ENCODE data around the gene ABCC3.
A peak's percentile ranks its signal among the peaks of the same experiment; 100 is the strongest.
"Not testable (repeated sequence)": the region's sequence is repeated elsewhere in the genome, so short reads cannot be mapped to it uniquely, and the experiment has no call there.

The ABCC3 gene

GRCh38 chr17:50719144-50719923 lies 84.7 kb downstream of the ABCC3 start, which contains the start of gene LUC7L3:
Gene LUC7L3, plus strand, starts transcription at chr17:50719603. Its CDS starts 130 bp downstream, at chr17:50719733.
- DNase-seq (ENCODE audit: low read depth): peak; percentile 97
- H3K4me3 ChIP-seq (ENCODE audit: low read length): peak within 1 kb of the TSS; percentile 94
- no peak for TF ChIP-seq CTCF (IDR thresholded peaks at IDR 0.05; ENCODE audit: insufficient read depth, low read depth, low read length, missing control alignments)

GRCh38 chr17:50719924-50720794 lies 85.5 kb downstream of the ABCC3 start:
- peak overlapping the region; percentile 94 for H3K4me3 ChIP-seq (ENCODE audit: low read length)
- no peak for TF ChIP-seq CTCF (IDR thresholded peaks at IDR 0.05; ENCODE audit: insufficient read depth, low read depth, low read length, missing control alignments)
- DNase-seq (ENCODE audit: low read depth): no peak

- no peak for TF ChIP-seq CTCF (IDR thresholded peaks at IDR 0.05; ENCODE audit: insufficient read depth, low read depth, low read length, missing control alignments)
- DNase-seq (ENCODE audit: low read depth): peak; percentile 42
- peak overlapping the region; percentile 94 for H3K4me3 ChIP-seq (ENCODE audit: low read length)
Observed at GRCh38 chr17:50721194-50722010, 86.7 kb downstream of the ABCC3 start.

GRCh38 chr17:50722746-50723145 lies 88.1 kb downstream of the ABCC3 start:
- DNase-seq (ENCODE audit: low read depth): no peak
- no peak for TF ChIP-seq CTCF (IDR thresholded peaks at IDR 0.05; ENCODE audit: insufficient read depth, low read depth, low read length, missing control alignments)
- H3K4me3 ChIP-seq (ENCODE audit: low read length): no peak overlapping the region

- H3K4me3 ChIP-seq (ENCODE audit: low read length); DNase-seq (ENCODE audit: low read depth): not testable (repeated sequence)
Observed at GRCh38 chr17:50724622-50725021, 89.9 kb downstream of the ABCC3 start.

GRCh38 chr17:50725769-50726655 lies 91.3 kb downstream of the ABCC3 start:
- no peak for DNase-seq (ENCODE audit: low read depth)
- no peak overlapping the region for H3K4me3 ChIP-seq (ENCODE audit: low read length)
- TF ChIP-seq CTCF (IDR thresholded peaks at IDR 0.05; ENCODE audit: insufficient read depth, low read depth, low read length, missing control alignments): no peak
